GM23248 (cell line): ENCODE data around the gene G2E3. TPM values are rescaled to one million over a fixed set of nuclear protein-coding genes. Genes with fewer than 3 reads are reported as not detected.

Source experiments
- DNase-seq: peaks from one replicate; pipeline ENCODE4 v3.0.0-alpha.2; 2015
- H2AFZ ChIP-seq: fragments of 200-600 bp; sonication (generic); 2 replicates; pipeline ENCODE4 v1.6.1; 2016; ENCODE audit warnings: antibody characterized with exemption
- H3F3A ChIP-seq: fragments of 200-600 bp; sonication (generic); 2 replicates; pipeline ENCODE4 v1.6.1; 2016; ENCODE audit warnings: mild to moderate bottlenecking, antibody characterized with exemption, mixed run types; ENCODE audit not compliant: insufficient read depth
- H3K27ac ChIP-seq: fragments of 200-600 bp; sonication (generic); 2 replicates; pipeline ENCODE4 v1.5.1; 2016; ENCODE audit warnings: mild to moderate bottlenecking
- H3K27me3 ChIP-seq: fragments of 200-600 bp; sonication (generic); replicated peaks from 2 replicates; pipeline ENCODE4 v1.6.1; 2016; ENCODE audit warnings: mild to moderate bottlenecking; ENCODE audit not compliant: insufficient read depth
- H3K36me3 ChIP-seq: fragments of 200-600 bp; sonication (generic); 2 replicates; pipeline ENCODE4 v1.6.1; 2016; ENCODE audit warnings: low read depth, mild to moderate bottlenecking
- H3K4me1 ChIP-seq: fragments of 200-600 bp; sonication (generic); 2 replicates; pipeline ENCODE4 v1.6.1; 2016; ENCODE audit warnings: mild to moderate bottlenecking; ENCODE audit not compliant: insufficient read depth
- H3K4me2 ChIP-seq: fragments of 200-600 bp; sonication (generic); one replicate; pipeline ENCODE4 v1.6.1; 2016; ENCODE audit warnings: mild to moderate bottlenecking; ENCODE audit not compliant: unreplicated experiment
- H3K4me3 ChIP-seq: fragments of 200-600 bp; sonication (generic); 2 replicates; pipeline ENCODE4 v1.5.1; 2016; ENCODE audit warnings: mild to moderate bottlenecking
- H3K79me2 ChIP-seq: fragments of 200-600 bp; sonication (generic); 2 replicates; pipeline ENCODE4 v1.6.1; 2016; ENCODE audit warnings: mild to moderate bottlenecking; ENCODE audit not compliant: insufficient read depth
- H3K9ac ChIP-seq: fragments of 200-600 bp; sonication (generic); 2 replicates; pipeline ENCODE4 v1.6.1; 2016; ENCODE audit warnings: mild to moderate bottlenecking
- H3K9me2 ChIP-seq: fragments of 200-600 bp; sonication (generic); 2 replicates; pipeline ENCODE4 v1.6.1; 2016; ENCODE audit warnings: mixed run types, mild to moderate bottlenecking, moderate library complexity; ENCODE audit not compliant: insufficient read depth
- H3K9me3 ChIP-seq: fragments of 200-600 bp; sonication (generic); one replicate; pipeline ENCODE4 v1.6.1; 2017; ENCODE audit warnings: low read depth
- H4K20me1 ChIP-seq: fragments of 200-600 bp; sonication (generic); 2 replicates; pipeline ENCODE4 v1.6.0; 2016; ENCODE audit not compliant: insufficient read depth
- EZH2 ChIP-seq: fragments of 200-600 bp; sonication (generic); IDR thresholded peaks from 2 replicates; pipeline ENCODE4 v1.6.1; 2018; ENCODE audit warnings: antibody characterized with exemption, mild to moderate bottlenecking; ENCODE audit not compliant: insufficient read depth, poor library complexity, severe bottlenecking
- EZH2phosphoT487 ChIP-seq: fragments of 200-600 bp; sonication (generic); IDR thresholded peaks from 2 replicates; pipeline ENCODE4 v1.6.1; 2018; ENCODE audit warnings: antibody characterized with exemption, moderate library complexity, mild to moderate bottlenecking, low read depth; ENCODE audit not compliant: insufficient read depth
- WGBS, 2 experiments: methylation state at CpG; one replicate each; pipeline ENCODE4 v1.1.6; 2015 to 2017; ENCODE audit warnings: low lambda C conversion rate in 2 of 2, low coverage in 1 of 2; ENCODE audit errors: missing lambda C conversion rate in 2 of 2; 5-methylcytosine and 5-hydroxymethylcytosine counted together
- in situ Hi-C: fragments of 300-500 bp; cut with MboI; formaldehyde crosslinking; loops from 2 replicates; pipeline ENCODE4 v1.15.0; 2020
- polyA plus RNA-seq: library from polyadenylated mRNA; unstranded; fragments of >200 nt; fragmentation: Nextera tagmentation; extraction: Ambion mirVana; gene quantifications from 2 replicates; pipeline ENCODE4 v1.2.1, GENCODE V29; 2016
- total RNA-seq: library from RNA; depleted of rRNA; stranded (reverse); fragments of >200 nt; shearing (Covaris generic); gene quantifications from 2 replicates; pipeline ENCODE4 v1.2.3, GENCODE V29; 2014

G2E3 gene
- total and polyA plus RNA-seq, 2 experiments from 2014 or later: 11.2 to 26.5 TPM

GRCh38 chr14:30564235-30564867 is 5.4 kb downstream of the G2E3 start:
- 0 out of 2 replicates have a peak, but pooled peaks cover 5% of the 10 kb centered on the region for H3K9me2 ChIP-seq
- H3K36me3 ChIP-seq: no peaks in the 10 kb centered on the region
- TF ChIP-seq EZH2phosphoT487: no peak
- TF ChIP-seq EZH2: no peak
- no peak overlapping the region for H3K4me3 ChIP-seq
- no peak overlapping the region for H3K4me2 ChIP-seq
- peaks cover 100% of the 10 kb centered on the region for H3K79me2 ChIP-seq
- H3K4me1 ChIP-seq: peaks cover 15% of the 10 kb centered on the region
- 0 out of 2 replicates have a peak, but pooled peaks cover 10% of the 10 kb centered on the region for H4K20me1 ChIP-seq
- H3K27ac ChIP-seq: no peak overlapping the region
- H3F3A ChIP-seq: peaks cover 15% of the 10 kb centered on the region; the same call in 1 of the 2 replicates
- no peak overlapping the region for H3K9ac ChIP-seq
- 100% methylated on average over 2 of the region's 2 CpGs for WGBS, 2 experiments
- no peaks in the 10 kb centered on the region for H3K9me3 ChIP-seq
- in situ Hi-C loops: no loop called here
- no peaks in the 10 kb centered on the region for H3K27me3 ChIP-seq
- DNase-seq: no peak
- H2AFZ ChIP-seq: no peak overlapping the region

DNA sequence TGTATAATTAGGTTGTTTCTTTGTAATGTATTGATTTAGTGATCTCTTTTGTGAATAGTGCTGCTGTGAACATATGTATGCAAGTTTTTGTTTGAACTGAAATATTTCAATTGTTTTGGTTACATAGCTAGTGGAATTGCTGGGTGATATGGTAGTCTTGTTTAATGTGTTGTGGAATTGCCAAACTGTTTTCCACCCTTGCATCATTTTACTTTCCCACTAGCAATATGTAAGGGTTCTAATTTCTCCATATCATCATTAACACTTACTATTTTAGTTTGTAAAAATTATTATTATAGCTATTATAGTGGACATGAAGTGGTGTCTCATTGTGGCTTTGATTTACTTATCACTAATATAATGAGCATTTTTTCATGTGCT is 5.9 kb downstream of the G2E3 start:
- no peaks in the 10 kb centered on the region for H3K27me3 ChIP-seq
- H3K4me3 ChIP-seq: no peak overlapping the region
- 0 out of 2 replicates have a peak, but pooled peaks cover 5% of the 10 kb centered on the region for H3K9me2 ChIP-seq
- DNase-seq: no peak
- H3K27ac ChIP-seq: no peak overlapping the region
- no peak overlapping the region for H3K9ac ChIP-seq
- no peaks in the 10 kb centered on the region for H3K9me3 ChIP-seq
- no peaks in the 10 kb centered on the region for H3K36me3 ChIP-seq
- H4K20me1 ChIP-seq: 0 out of 2 replicates have a peak, but pooled peaks cover 10% of the 10 kb centered on the region
- H3K4me2 ChIP-seq: no peak overlapping the region
- no peak for TF ChIP-seq EZH2
- no peak for TF ChIP-seq EZH2phosphoT487
- H3K79me2 ChIP-seq: peaks cover 100% of the 10 kb centered on the region
- no peak overlapping the region for H2AFZ ChIP-seq
- in situ Hi-C loops: no loop called here
- peaks cover 20% of the 10 kb centered on the region for H3K4me1 ChIP-seq
- H3F3A ChIP-seq: peaks cover 10% of the 10 kb centered on the region; the same call in 1 of the 2 replicates

DNA sequence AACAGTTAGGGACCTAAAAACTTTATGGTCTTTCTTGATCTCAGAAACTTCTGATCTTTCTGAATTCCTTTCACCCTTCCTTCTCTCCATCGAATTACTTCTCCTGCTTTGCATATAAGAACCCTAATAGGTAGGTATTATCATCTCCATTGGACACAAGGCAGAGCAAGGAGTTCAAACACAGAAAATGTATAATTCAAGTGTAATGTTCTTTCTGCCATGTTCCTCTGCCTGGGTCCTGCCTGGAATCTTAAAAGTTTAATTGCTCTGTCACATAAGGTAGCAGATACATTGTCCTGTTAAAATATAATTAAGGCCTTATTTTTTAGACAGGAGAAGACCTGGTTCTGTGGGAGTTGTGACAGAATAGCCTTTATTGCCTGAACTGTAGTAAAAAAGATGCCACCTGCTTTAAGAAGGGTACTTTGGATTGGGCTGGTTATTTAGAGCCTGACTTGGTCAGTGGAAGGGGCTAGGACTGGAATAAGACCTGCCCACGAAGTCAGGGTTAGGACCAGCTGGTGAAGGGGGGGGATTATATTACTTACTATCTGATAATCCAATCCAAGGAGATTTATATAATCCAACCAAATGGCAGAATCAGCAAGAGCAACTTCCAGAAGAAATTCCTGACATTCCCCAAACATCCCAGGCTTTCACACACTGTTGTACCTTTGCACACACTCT is 10.4 kb downstream of the G2E3 start:
- Histone ChIP-seq H2AFZ (no peak overlapping the region), H3K4me2 (no peak overlapping the region), H3K27me3 (no peaks in the 10 kb centered on the region), H3K4me1 (peaks cover 23% of the 10 kb centered on the region), H3K4me3 (no peak overlapping the region), H3K36me3 (no peaks in the 10 kb centered on the region), H3K27ac (no peak overlapping the region), H3K9ac (no peak overlapping the region), H4K20me1 (peaks cover 20% of the 10 kb centered on the region; the same call in 1 of the 2 replicates), H3K79me2 (peaks cover 100% of the 10 kb centered on the region), H3K9me2 (0 out of 2 replicates have a peak, but pooled peaks cover 5% of the 10 kb centered on the region), H3F3A (peaks cover 12% of the 10 kb centered on the region; the same call in 1 of the 2 replicates), H3K9me3 (no peaks in the 10 kb centered on the region)
- TF ChIP-seq EZH2 (no peak), EZH2phosphoT487 (no peak)
- in situ Hi-C loops: no loop called here
- no peak for DNase-seq
- WGBS, 2 experiments: 50 to 56% methylated on average over 2 of the region's 2 CpGs

- Histone ChIP-seq H3K9me3 (no peaks in the 10 kb centered on the region), H3K79me2 (peaks cover 100% of the 10 kb centered on the region), H2AFZ (no peak overlapping the region), H4K20me1 (peaks cover 20% of the 10 kb centered on the region; the same call in 1 of the 2 replicates), H3K9ac (no peak overlapping the region), H3K27me3 (no peaks in the 10 kb centered on the region), H3K36me3 (no peaks in the 10 kb centered on the region), H3K9me2 (0 out of 2 replicates have a peak, but pooled peaks cover 5% of the 10 kb centered on the region), H3K27ac (no peak overlapping the region), H3K4me3 (no peak overlapping the region), H3F3A (peaks cover 12% of the 10 kb centered on the region; the same call in 1 of the 2 replicates), H3K4me2 (no peak overlapping the region), H3K4me1 (peaks cover 23% of the 10 kb centered on the region)
- no peak for DNase-seq
- WGBS, 2 experiments: 100% methylated on average over 1 of the region's 1 CpG
- in situ Hi-C loops: no loop called here
- TF ChIP-seq EZH2phosphoT487 (no peak), EZH2 (no peak)
These were observed 10.9 kb downstream of the G2E3 start for GRCh38 chr14:30569903-30570226.
